Fibroblast of gingiva (primary cell): Measurements from ENCODE around the gene PPP6R3.
"Not testable (repeated sequence)": the region's sequence is repeated elsewhere in the genome, so short reads cannot be mapped to it uniquely, and the experiment has no call there.

Experiments
- DNase-seq: peaks from one replicate; pipeline ENCODE4 v3.0.0-alpha.2; 2011; ENCODE audit warnings: low read depth

Gene PPP6R3

DNA sequence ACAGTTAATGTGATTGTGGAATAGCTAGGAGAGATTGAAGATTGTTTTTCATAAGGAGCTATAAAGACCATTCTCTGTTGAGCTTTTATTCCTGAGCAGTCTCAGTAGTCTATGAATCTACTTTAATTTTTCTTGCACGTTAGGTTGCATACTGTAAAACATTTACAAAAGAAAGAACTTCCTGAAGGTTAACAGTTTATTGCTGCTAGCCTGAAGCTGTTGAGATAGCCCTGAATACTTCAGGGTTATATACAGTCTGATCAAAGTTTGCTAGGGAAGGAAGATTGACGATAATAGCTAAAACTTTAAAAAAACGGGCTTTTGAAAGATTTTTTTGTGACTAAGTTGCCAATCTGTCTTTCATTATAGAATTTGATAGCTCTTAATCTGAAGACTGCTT, 64.8 kb downstream of the PPP6R3 start:
- no peak for DNase-seq

DNA sequence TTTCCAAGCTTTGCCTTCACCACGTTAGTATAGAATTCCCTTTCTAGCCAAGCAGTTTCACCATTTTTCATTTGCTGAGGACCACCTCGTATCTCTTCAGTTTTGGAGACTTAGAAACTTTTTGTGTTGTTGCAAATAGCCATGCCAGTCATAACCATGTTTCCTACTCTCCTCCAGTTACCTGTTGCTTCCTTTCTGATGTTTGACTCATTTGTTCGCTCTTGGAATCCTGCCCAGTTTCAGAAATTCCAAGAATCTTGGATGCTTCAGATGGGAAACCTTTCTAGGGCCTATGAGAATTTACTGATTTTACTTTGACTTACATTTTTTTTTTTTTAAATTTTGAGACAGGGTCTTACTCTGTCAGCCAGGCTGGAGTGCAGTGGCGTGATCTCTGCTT, 65.4 kb downstream of the PPP6R3 start:
- DNase-seq, result no peak

DNA sequence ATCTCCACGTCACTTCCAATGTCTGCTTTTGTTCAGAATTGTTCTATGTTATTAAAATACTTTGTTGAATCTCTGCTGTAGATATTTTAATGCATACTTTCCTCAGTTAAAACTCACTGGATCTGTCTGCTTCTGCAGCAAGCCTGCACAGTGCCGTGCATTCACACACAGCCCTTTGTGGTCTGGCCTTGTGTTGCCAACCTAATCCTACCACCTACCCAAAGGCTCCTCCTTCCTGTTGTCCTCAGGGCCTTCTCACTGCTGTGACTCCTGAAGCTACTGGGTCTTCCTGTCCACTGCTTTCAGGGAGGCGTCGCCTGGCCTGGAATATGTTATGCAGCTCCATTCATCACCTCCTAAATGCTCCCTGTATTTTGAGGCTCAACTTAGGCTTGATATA, 67.0 kb downstream of the PPP6R3 start:
- DNase-seq, result no peak

DNA sequence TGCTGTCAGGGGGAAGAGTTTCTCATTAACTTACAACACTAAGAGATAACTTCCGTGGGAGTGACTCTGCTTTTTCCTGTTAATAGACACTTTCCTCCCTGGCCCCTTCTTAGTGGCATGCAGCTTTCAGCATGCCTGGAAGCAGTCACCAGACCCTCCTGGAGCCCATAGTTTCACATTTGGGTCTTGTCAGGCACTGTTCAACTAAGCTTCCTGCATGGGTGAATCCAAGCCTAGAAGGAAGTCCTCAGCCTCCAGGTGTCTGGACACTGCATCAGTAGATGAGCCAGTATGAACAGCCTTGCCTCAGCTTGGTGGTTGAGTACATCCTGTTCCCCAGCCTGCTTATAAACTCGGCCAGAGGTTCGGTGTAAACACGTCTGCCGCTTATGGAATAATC, 68.1 kb downstream of the PPP6R3 start:
- no peak for DNase-seq

DNA sequence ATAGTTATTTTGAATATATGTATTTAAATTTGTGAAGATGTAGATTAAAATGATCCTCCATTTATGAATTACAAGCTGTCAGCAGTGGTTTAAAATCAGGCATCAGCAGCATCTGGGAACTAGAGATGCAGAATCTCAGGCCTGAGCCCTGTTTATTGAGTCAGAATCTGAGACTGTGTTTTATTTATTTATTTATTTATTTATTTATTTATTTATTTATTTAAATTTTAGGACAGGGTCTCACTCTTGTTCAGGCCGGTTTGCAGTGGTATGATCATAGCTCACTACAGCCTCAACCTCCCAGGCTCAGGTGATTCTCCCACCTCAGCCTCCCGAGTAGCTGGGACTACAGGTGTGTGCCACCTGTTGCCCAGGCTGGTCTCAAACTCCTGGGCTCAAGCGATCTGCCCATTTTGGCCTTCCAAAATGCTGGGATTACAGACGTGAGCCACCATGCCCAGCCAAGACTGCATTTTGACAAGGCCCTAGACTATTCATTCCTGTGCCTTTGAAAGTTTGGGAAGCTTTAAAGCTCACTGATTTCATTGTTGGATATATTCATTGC, 70.7 kb downstream of the PPP6R3 start:
- DNase-seq, result no peak

DNA sequence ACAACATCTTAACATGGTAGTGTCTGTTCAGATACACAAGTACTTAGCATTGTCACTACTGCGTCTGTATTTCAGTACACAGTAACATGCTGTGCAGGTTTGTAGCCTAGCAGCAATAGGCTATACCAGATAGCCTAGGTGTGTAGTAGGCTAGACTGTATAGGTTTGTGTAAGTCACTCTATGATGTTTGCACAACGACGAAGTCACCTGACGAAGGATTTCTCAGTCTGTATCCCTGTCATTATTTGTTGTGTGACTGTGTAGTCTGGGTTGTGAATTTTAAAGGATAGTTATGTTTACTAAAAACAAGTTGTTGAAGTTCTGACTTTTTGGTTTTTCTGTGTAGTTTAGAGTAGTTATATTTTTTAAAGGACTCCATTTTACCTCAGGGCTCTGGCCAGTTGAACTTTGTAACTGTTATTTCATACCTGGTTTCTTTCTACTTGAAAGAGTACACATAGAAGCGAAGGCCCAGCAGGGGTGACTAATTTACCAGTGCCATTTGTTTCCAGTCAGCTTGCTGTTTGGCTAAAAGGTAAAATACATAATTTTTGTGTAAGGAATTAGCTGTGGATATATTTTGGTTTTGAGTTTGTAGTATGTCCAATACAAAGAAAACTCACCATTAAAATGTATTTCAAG, 72.3 kb downstream of the PPP6R3 start:
- DNase-seq, result no peak

DNA sequence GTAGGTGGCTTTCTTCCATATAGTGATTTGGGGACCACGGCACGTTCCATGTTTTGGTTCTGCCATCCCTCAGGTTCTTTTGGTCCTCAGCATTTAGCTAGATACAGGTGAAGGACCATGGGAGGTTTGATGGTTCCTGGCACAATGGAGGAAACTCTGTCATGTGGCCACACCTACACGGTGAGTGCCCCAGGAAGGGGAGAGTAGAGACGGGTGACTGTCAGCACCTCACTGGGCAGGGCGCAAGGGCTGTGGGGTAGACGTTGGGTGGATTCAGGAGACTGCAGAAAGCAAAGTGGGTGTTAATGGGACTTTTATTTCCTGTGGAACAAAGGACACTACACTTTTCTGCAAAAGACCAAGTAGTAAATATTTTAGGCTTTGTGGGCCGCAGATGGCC, 73.4 kb downstream of the PPP6R3 start:
- DNase-seq, result no peak

DNA sequence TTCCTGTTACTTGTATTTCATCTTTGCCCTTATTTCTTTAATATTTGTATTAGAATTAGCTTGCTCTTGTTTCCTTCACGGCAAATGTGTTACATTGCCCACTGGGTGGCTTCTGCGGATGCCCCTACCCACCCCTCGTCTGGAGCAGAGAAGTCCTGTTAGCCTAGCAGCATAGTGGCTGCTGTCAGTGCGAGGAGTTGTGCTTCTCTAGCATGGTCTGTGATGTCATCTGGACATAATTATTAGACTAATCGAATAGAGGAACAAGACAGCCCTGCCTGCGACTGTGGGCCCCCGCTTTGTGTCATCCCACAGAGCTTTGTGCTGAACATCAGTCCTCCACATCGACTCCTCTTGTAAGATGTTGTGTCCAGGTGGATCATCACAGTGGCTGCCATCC, 74.5 kb downstream of the PPP6R3 start:
- DNase-seq, result no peak

DNA sequence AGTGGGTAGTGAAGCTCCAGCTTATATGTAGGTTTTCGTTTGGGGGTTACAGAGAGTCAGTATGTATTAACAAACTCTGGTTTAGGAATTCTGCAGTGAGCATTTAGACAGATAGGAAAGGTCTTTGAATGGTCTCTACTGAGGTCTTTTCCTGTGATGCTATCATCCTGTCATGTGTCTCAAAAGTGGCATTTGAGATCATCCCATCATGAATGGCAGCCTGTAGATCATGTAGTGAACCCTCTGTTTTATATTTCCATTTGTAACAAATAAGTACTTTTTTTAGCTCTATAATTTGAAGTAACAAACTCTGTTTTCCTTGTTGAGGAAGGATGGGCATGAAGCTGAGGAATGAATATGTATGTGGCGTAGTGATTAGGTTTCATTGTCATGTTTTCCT, 76.2 kb downstream of the PPP6R3 start:
- DNase-seq, result no peak

DNA sequence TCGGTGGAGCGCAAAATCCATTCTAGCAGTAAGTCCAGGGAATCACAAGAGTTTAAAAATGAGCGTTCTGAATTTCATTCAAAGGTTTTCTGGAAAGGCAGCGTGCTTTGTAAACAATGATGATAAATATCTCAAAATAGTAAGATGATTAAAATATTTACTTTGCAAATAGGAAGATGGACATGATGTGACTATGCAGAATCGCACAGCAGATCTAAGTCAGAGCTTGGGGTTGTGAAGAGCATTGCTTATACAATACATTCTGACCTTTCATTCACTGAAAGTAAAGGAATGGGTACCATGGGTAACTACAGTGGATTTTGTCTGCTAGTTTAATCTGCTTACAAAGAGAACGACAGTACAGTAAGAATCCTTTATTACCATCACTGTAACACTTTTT, 77.5 kb downstream of the PPP6R3 start:
- no peak for DNase-seq

DNA sequence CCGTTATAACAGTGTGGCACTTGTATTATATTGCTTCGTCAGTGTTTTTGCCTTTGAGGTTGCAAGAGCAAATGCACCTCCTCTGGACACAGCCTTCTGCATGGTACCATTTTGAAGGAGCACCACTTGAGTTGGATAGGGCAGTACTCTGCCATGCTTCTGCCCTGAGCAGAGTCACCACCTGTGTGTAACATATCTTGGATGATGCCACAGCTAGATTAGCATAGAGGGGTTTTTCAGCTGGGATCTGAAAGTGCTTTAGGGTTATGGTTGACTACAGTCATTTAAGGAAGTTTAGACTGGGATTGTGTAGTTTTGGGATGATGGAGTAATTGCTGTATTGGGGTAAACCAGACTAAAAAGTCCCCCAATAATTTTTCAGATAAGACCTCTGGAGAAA, 78.8 kb downstream of the PPP6R3 start:
- no peak for DNase-seq

DNA sequence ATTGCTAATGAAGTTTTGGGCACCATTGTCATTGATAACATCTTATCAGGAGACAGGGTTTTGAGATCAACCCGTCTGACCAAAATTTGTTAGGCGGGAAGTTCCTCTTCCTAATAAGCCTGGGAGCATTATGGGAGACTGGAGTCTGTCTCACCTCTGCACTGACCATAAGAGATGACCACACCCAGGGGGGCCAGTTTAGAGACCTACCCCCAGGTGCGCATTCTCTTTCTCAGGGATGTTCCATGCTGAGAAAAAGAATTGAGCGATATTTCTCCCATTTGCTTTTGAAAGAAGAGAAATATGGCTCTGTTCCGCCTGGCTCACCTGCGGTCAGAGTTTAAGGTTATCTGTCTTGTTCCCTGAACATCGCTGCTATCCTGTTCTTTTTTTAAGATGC, 80.0 kb downstream of the PPP6R3 start:
- DNase-seq, result not testable (repeated sequence)

DNA sequence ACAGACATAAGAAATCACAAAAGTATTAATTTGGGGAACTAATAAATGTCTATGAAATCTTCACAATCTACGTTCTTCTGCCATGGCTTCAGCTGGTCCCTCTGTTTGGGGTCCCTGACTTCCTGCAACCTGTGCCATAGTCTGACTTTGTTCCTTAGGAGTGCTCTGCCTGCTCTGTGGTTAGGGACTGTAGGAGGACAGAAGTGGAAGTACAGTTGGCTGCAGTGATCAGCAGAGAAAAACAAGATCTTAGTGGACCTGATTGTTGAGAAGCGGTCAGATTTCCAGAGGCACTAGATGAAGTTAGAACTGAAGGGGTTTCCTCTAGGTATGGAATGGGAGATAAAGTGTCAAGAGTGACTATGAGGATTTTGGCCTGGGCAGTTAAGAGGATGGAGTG, 80.6 kb downstream of the PPP6R3 start:
- DNase-seq, result no peak

DNA sequence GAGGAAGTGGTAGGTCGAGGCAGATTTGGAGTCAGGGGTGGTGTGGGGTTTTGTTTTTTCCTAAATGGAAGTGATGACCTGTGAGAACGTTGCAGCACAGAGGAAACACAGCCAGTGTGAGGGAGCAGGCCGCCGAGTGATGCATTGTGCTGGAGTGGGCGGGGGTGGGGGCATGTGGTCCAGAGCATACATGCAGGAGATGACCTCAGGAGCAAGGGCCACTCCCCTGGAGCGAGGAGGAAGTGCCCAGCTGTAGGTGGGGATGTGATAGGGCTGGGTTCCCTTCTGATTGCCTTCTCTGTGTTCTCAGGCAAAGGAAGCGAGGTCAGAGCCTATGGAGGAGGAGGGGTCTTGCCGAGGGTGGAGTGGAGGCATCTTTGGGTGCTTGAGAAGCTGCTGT, 81.4 kb downstream of the PPP6R3 start:
- no peak for DNase-seq

DNA sequence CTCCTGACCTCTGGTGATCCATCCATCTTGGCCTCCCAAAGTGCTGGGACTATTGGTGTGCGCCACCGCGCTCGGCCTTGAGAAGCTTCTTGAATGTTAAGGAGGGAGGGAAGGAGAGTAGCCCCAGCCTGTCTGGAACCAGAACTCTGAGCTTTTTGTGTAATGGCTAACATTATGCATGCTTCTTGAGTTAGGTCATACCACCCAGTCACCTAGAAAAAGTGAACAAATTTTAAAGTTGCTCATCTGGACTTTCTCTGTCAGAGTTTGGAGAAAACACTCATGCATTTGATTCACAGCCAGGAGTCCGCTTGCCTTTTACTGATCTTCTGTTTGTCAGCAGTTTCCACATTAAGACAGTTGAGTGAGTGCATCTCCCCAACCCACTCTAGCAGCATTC, 82.1 kb downstream of the PPP6R3 start:
- DNase-seq, result peak; percentile 78

DNA sequence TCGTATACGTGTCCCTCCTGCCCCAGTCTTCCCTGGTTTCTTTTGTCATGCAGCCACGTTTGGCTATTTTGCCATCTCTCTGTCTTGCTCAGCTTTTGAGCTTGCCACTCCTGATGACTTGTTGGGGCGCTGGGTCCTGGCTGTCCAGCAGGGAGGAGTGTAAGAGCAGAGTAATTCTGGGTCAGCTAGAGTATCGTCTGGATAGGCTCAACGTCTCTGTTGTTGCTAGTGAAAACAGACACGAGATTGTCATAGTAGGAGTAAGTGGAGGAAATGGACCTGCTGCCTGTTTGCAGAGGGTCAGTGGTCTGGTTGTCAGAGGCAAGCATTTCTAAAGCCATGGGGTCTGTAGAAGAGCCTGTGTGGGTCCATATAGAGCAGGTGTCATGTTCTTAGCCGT, 83.0 kb downstream of the PPP6R3 start:
- no peak for DNase-seq

DNA sequence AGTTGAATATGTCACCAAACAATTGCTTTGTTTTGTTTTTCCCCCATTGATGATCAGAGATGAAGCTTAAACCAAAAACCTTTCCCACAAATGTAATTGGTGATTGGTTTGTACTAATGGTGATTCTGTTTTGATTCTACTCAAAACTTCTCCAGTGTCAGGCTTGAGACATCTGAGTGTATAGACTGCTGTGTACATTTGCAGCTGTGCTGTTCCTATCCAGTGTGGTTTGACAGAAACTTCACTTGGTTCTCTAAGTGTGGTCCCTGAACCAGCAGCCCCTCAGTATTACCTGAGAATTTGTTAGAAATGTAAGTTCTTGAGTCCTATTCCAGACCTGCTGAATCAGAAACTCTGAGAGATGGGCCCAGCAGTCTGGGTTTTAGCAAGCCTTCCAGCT, 84.8 kb downstream of the PPP6R3 start:
- no peak for DNase-seq

DNA sequence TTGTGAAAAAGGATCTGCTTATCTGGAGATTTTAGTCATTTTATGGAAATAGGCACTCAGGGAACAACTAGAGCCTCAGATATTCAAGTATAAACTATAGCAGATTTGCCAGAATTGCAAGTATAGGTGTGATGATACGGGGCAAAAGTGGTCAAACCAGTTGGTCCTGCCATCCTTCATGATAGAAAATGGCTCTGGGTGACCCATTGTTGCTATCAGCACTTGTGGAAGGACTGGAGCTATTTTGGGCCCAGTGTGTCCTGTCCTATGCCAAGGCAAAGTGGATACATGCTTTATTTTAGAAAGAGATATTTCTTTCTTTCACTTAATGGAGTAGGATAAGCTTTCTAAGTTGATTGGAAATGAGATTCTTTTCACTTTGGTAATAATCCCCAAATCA, 85.2 kb downstream of the PPP6R3 start:
- DNase-seq, result no peak

DNA sequence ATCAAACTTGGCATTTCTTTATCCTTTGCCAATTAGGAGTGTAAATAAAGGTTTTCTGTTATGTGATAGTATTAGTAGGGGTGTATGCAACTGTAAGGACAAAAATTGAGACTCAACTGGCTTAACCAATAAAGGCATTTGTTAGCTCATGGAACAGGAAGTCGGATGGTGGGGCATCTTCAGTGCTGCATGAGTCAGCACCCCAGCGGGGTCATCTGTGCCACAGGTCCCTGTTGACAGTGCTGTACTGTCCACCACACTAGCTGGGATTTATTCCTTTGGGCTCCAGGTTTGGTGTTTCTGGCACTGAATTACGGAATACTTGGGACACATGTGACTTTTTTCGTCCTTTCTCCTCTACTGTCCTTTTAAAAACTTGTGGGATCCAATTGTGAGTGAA, 86.0 kb downstream of the PPP6R3 start:
- DNase-seq, result peak; percentile 6

DNA sequence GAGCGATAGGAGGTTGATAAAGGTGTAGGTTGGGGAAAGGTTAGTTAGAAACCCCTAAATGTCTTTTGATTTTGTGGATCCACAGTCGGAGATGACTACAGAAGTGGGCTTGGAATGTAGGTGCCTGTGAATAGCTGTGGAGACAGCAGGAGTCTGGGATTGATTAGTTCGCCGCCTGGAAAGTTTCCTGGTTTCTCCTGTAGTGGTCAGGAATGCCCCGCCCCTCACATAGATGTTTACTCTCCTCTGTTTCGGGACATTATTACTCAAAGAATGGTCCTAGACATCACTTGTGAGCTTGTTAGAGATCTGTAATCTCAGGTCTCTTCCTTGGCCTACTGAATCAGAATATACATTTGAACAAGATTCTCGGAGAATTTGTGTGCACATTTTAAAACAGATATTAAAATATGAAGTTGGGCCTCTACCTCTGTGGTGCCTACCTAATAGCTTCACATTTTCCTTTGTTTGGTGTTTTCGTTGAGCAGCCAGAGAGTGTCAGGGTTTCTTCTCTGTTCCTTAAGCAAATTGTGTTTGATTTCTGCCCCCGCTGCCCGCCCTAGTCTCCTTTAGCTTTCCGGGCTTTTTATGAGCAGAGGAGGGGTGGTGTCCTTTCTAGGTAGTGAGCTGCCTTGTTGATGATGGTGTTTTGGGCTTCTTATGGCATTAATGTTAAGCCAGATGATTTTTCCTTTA, 89.4 kb downstream of the PPP6R3 start:
- peak; percentile 39 for DNase-seq

DNA sequence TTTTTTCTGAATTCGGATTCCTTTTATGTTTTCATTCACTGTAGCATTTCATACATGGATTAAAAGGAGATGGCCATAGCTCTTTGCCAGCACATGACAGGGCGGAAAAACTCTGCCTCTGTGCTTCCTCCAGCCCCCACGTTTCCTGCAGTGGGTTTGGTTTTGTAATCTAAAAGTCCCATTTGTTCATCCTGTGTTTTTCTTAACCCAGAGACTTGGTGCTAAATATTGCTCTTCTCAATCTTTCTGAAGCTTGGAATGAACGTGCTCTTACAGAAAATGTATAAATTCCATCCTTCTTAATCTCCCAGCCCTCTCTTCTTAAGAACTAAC, 89.9 kb downstream of the PPP6R3 start:
- DNase-seq, result no peak

DNA sequence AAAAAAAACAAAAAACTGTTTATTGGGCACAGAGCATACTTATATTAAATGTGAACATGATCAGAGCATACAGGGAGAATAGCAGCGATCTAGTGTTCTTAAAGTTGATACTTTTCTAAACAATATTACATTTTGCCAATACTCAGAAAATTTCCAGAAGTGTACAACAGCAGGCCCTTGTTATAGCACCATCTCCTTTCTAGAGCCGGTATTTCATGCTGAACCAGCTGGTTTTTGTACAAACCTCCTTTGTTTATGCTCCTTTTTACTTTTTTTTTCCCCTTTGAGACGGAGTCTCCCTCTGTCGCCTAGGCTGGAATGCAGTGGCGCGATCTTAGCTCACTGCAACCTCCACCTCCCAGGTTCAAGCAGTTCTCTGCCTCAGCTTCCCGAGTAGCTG, 90.7 kb downstream of the PPP6R3 start:
- DNase-seq, result no peak

DNA sequence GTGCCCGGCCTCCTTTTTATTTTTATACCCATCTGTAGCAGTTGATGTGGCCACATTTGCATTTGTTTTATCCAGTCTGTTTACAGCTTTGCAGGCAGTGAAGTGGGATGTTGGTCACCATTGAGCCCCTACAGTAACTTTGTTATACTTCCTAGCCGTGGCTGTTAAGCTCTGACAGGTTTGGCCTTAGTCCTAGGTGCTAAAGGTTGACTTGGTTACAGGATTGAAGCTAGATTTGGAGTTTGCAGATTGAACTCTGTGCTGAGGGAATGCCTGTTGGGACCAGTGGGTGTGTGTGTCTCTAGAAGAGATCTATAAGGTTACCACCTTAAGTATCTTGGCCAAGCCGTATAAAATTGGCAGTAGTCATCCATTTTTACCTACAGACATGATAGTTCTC, 91.2 kb downstream of the PPP6R3 start:
- no peak for DNase-seq

DNA sequence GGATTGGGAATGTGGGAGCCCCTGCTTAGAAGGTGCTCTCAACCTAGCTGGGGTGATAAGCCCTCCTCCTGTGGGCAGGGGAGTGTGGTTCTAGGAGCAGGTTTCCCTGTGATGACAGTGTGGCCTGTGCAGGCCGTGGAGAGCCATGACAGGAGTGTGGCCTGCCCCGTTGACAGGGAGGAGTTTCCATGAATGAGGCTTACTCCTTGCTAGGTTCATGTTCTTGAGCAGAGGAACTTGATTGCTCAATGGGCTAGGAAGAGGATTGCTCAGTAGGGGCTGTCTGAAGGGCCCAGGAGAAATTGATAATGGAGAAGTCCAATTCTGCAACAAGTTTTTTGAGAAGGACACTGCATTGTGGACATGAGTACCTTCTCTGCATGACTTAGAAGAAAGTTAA, 92.0 kb downstream of the PPP6R3 start:
- DNase-seq, result no peak
